DMS114 treated with DMSO at 0.1 percent for 48 hours (cell line): ENCODE data around the gene FCHSD1.

ENCODE experiments used
- DNase-seq: peaks from one replicate; lab custom pipeline; 2025; ENCODE audit not compliant: unreplicated experiment; lab: John Stamatoyannopoulos, UW

The FCHSD1 gene

GRCh38 chr5:141650851-141651727, at the start of gene FCHSD1:
FCHSD1 (minus strand) TSS chr5:141651418; CDS start chr5:141651368, 50 bp downstream.
- peak; percentile 69 for DNase-seq

DNA sequence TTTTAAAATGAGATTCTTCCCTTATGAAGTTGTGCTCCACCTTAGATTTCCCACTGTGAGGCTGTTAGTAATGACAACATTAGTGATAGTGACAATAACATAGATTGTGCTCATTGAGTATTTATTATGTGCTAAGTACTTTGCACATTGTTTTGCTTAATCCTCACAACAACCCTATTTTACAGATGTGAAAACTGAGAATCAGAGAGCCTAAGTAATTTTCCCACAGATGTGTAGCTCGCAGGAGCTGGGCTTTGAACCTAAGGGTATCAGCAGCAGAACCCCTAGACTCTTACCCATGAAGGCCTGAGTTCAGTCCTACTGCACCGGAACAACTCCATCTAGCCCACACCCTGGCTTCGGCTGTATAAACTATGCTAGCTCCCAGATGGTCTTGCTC, 46.4 kb upstream of the FCHSD1 start:
- no peak for DNase-seq

DNA sequence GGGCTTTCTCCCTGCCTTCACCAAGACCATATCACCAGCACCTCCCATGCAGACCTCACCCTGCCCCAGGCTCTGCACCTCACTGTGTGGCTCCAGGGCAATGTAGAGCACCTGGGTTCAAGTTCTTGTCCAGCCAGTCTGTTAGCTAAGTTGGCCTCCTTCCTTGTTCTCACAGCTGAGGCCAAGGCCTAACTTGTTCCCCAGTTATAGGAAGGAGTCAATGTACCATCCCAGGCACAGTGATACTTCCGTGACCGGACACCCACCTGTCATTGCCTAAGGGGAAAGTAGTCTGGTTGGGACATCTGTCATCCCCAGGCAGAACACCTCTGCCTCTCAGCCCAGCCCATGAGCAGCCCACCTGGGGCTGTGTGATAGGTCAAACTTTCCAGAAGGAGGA, 45.2 kb upstream of the FCHSD1 start:
- DNase-seq, result no peak

DNA sequence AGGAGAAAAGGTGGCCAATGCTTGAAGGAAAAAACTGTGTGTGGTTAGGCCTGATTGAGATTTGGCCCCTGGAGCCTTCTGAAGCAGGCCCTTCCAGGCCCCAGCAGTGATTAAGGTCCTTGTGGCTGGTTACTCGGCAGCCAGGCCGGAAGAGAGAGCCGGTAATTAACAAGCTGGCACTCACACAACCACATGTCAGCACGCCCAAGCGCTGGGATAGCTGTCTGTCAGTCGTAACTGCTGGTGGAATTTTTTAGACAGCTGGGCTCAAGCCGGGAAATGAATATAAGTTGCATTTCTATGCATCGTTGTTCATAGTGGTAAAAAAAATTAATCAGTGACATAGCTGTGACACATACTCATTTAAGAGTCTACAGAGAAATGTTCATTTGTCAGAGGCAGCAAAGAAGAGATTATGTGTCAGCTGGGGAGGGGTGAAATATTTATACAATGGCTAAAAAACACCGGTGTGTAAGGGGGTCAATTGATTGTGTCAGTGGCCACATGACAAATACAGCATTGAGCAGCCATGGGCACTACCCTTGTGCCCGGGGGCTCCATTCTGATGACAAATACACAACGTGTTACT, 44.5 kb upstream of the FCHSD1 start:
- no peak for DNase-seq

DNA sequence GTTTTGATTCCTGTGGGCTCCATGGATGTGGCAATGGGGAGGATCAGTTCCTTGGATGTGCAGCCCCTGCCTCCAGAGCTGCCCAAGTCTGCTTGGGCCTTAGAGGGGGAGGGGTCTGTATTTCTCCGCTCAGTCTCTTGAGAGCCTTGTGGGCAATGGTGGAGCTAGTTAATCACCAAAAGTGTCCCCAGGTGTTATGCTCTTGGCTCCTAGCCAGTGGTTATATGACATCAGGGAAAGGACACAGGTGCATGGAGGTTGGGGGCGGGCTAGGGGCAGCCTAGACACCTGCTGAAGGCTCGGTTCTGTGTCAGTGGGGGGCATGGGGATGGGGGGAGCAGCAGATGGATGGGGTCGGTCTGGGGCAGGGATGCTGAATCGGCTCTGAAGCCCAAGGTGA, 43.3 kb upstream of the FCHSD1 start:
- DNase-seq, result no peak

DNA sequence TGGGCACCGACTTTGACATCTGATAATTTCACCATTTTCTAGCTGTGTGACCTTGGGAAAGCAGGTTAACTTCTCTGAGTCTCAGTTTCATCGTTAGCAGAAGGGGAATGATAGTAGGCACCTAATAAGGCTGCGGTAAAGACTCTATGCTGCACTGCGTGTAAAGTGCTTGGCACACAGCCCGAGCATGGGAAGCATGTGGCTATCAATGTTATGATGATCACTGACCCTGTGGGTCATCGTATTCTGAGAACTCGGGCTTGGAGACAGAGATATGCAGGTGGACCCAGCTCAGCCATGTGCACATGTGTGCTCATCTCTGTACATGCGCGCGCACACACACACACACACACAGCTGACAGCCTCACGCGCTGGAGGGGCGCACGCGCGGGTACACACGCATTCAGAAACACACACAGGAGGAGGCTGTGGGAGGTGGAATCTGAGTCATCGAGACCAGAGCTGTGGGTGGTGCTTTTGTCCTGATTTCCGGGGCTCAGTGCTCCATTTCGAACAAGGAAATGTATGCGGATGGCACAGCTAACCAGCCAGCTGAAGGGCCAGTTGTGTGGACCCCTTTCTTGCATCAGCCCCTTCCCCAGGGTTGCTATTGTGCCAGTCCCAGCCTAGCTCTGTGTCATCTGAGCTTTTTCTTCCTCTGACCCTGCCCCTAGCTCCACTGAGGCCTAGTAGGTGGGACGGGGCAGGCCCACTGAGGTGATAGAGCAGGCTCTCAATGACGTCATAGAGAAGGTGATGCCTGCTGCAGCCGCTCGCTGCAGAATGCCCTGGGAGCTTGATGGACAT, 41.9 kb upstream of the FCHSD1 start:
- DNase-seq, result no peak

GRCh38 chr5:141692533-141692888, 41.3 kb upstream of the FCHSD1 start:
- DNase-seq, result no peak

GRCh38 chr5:141691867-141692532, 40.8 kb upstream of the FCHSD1 start:
- peak; percentile 82 for DNase-seq

GRCh38 chr5:141691286-141691866, 40.2 kb upstream of the FCHSD1 start:
- DNase-seq, result no peak

- no peak for DNase-seq
Measured at GRCh38 chr5:141686648-141687416, 35.6 kb upstream of the FCHSD1 start.

DNA sequence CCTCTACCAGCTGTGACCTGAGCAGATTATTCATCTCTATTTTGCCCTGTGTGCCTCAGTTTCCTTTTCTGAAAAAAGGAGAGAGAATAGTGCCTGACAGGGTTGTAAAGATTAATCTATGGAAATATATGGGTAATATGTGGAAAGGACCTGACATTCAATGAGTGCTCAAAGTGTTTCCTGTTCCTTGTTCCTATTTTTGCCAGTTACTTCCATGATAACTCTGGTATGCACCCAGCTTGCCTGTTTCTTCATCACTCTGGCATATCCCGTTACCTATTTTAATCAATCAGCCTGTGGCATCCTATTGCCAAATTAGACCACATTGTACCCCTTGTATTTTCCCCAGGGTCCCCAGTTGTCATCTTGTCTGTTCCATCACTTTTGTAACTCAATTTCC, 34.4 kb upstream of the FCHSD1 start:
- no peak for DNase-seq

DNA sequence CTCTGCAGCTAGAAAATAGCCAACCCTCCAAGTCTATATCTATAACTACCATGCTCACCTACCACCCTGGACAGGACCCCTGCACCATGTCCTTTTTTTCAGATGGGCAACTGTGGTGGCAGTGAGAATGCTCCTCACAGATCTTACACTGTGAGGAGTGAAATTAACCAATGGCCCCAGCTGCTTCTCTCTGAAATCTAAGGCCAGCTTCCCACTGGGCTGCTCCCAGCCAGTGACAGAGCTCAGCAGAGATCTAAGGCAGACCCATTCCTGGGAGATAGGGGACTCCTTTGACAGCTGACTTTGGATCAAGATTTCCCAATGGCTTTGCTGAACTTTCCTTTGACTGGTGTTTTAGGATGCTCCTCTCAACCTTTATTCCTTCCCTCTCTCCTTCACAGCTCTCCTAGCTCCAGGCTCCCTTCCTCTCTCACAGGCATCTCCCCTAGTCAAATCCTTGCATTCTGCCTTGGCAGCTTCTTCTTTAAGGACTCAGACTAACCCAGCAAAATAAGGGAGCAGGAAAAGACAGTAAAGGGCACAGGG, 32.5 kb upstream of the FCHSD1 start:
- DNase-seq, result no peak

GRCh38 chr5:141681695-141682641, 30.8 kb upstream of the FCHSD1 start, which contains the start of gene ARAP3:
ARAP3 (minus strand) TSS chr5:141682230; CDS start chr5:141680486, 1,744 bp downstream.
- no peak for DNase-seq

DNA sequence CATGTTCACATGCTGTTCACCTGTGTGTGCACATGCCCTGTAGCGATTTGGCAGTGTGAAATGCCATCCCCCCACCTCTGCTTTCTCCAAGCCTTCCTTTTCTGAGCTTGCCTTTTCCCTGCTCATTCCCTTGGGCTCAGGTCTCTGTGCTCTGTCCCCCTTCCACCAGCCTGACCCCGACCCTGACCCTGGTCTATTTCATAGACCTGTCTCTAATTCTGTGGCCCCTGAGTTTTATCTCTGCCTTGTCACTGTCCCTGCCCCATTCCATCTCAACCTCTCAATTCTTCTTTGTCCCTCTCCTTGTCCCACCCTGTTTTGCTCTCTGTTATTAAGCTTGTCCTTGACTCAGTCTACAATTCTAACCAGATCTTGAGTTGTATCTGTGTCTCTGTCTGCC, 30.1 kb upstream of the FCHSD1 start:
- no peak for DNase-seq

DNA sequence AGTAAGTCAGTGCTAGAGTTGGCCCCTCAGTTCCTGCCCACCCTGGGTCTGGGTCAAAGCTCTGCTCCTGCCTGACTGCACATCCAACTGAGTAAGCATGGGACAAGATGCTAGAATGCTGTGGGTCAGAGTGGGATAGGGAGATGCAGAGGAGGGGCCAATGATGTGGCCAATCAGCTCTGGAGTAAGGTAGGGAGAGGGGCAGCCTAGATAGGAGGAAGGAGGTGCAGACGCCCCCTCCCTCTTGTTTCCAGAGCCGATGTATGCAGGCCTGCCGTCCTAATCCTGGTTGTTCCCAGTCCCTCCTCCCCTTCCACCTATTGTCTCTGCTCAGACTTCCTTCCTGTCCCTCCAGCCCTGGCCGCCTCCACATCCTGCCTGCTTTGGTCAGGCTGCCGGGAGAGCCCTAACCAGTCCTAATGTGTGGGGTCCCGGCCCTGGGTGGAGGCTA, 29.6 kb upstream of the FCHSD1 start:
- DNase-seq, result no peak

- DNase-seq, result no peak
Measured at GRCh38 chr5:141680178-141680577, 29.0 kb upstream of the FCHSD1 start.

GRCh38 chr5:141677415-141677814, 26.2 kb upstream of the FCHSD1 start:
- DNase-seq, result no peak

DNA sequence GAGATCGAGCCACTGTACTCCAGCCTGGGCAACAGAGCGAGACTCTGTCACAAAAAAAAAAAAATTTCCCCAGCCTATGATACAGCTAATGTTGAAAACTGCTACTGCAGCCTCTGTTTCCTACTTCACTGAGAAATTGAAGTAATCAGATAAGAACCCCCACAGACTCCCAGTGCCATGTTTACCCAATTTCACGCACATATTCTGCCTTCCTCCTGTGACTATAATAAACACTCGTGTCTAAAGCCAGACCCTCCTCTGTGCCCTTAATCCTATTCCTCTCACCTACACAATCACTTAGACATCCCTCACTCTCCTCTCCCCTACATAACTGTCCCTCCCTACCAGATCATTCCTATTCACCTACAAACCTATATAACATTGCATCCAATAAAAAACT, 24.5 kb upstream of the FCHSD1 start:
- DNase-seq, result no peak

- no peak for DNase-seq
Measured at GRCh38 chr5:141674747-141675146, 23.5 kb upstream of the FCHSD1 start.
